Skeletal muscle satellite cell (primary cell): ENCODE results near the gene CNKSR2.

Source experiments
- H3K27me3 ChIP-seq: 2 replicates; pipeline ENCODE4 v1.7.0; 2013; ENCODE audit warnings: low read length; ENCODE audit not compliant: control insufficient read depth, insufficient read depth
- H3K36me3 ChIP-seq: 2 replicates; pipeline ENCODE4 v1.7.0; 2013; ENCODE audit warnings: mild to moderate bottlenecking, control low read depth, low read length; ENCODE audit not compliant: insufficient read depth
- H3K4me1 ChIP-seq: 2 replicates; pipeline ENCODE4 v1.7.0; 2013; ENCODE audit warnings: low read length; ENCODE audit not compliant: control insufficient read depth, insufficient read depth
- H3K4me2 ChIP-seq: 2 replicates; pipeline ENCODE4 v1.7.0; 2013; ENCODE audit warnings: mild to moderate bottlenecking, low read length
- H3K4me3 ChIP-seq: 2 replicates; pipeline ENCODE4 v1.7.0; 2013; ENCODE audit warnings: low read length
- H3K9ac ChIP-seq: 2 replicates; pipeline ENCODE4 v1.7.0; 2013; ENCODE audit warnings: mild to moderate bottlenecking, low read depth, low read length, moderate library complexity
- H3K9me3 ChIP-seq: replicated peaks from 2 replicates; pipeline ENCODE4 v1.7.0; 2013; ENCODE audit warnings: mild to moderate bottlenecking, control low read depth, low read length

The CNKSR2 gene

DNA sequence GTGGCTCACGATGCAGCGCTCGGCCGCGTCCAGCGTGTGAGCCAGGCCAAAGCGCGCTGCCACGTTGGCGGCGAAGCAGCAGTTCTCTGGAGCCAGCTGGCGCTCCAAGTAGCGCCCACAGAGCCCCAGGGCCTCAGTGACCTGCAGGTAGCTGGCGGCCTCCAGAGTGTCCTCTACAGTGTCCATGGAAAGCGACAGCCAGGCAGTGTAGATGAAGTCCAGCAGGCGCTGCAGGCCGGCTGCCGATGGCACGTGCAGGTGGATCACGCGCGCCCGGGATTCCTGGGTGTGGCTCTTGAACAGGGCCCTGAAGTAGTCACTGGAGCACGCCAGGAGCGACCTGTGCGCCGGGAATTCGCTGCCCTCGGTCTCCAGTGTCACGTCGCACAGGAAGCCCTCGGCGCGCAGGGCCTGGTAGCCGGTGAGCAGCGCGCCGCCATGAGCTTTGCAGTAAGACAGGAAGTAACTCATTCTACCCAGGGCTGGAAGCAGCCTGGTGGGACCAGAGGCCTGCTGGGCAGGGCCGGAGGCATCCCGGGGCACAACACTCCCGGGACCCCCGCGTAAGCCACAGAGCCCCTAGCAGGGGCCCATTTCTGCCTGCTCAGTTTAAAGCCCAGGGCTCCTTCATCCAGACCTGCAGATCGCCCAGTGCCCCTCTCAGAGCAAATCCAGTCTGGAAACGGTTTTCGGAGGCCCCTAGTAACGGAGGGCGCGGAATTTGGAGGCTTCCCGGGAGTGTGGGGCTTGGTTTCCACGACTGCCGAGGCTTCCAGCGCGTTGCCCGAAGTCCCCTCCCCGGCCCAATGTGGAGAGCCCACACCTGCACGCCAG lies 283.3 kb downstream of the CNKSR2 start:
- no peaks in the 10 kb centered on the region for H3K36me3 ChIP-seq
- peaks cover 5% of the 10 kb centered on the region for H3K4me1 ChIP-seq
- peak overlapping the region; percentile 80 for H3K4me2 ChIP-seq
- no peaks in the 10 kb centered on the region for H3K9me3 ChIP-seq
- no peaks in the 10 kb centered on the region for H3K27me3 ChIP-seq
- H3K9ac ChIP-seq = no peak overlapping the region
- H3K4me3 ChIP-seq = peak overlapping the region; percentile 63

DNA sequence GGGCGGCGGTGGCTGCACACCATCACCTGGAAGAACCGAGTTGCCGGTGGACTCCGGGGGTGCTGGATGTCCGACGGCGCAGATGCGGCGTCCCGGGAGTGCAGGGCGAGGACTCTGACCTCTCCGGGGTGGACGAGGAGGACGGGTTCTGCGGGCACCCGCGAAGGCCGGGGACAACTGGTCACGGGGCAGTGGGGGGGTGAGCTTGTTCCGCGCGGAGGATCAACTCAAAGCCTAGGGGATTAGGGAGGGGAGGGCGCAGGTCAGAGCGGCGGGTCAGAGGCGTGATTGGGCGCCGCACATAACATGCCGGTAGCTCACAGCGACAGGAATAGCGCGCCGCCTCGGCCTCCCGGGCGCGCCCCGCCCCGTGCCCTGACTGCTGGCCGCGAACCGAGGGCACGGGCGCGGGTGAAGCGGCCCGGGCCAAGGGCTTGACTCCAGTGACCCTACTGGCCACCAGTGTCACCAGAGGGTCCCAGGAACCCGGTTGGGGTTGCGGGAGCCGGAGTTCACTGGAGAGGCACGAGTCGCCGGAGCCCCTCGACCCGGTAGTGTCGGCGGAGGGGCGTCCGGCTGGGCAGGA lies 284.0 kb downstream of the CNKSR2 start, which contains the start of gene KLHL34:
KLHL34 (minus strand) TSS at position 179 of the 586 bp plus-strand sequence. CDS start 542 bp downstream, outside the sequence.
- H3K36me3 ChIP-seq = no peaks in the 10 kb centered on the region
- H3K9me3 ChIP-seq = no peaks in the 10 kb centered on the region
- peak within 1 kb of the TSS; percentile 53 for H3K9ac ChIP-seq
- peak within 1 kb of the TSS; percentile 63 for H3K4me3 ChIP-seq
- peak within 1 kb of the TSS; percentile 80 for H3K4me2 ChIP-seq
- peaks cover 5% of the 10 kb centered on the region for H3K4me1 ChIP-seq
- H3K27me3 ChIP-seq = no peaks in the 10 kb centered on the region

DNA sequence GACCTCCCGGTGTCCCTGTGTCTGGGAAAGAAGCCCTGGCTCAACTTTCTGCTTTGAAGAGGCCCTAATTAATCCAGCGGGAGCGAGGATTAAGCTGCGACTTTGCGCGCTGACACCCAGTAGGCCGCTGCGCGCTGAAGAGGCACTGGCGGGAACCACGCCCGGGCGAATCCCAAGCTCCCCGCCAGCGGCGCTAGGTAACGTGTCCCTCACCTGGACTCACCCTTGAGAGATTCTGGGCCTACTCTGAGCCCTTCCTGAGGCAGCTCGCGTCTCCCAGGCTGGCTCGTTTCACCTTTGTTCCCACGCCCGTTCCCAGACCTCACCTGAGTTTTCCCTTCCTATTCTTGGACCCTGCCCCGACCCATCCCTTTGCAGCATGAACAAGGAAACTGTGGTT lies 284.5 kb downstream of the CNKSR2 start:
- Histone ChIP-seq H3K9me3 (no peaks in the 10 kb centered on the region), H3K36me3 (no peaks in the 10 kb centered on the region), H3K4me3 (peak overlapping the region; percentile 63), H3K9ac (peak overlapping the region; percentile 53), H3K4me2 (peak overlapping the region; percentile 80), H3K4me1 (peaks cover 5% of the 10 kb centered on the region), H3K27me3 (no peaks in the 10 kb centered on the region)

- Histone ChIP-seq H3K27me3 (no peaks in the 10 kb centered on the region), H3K4me2 (peak overlapping the region; percentile 80), H3K36me3 (no peaks in the 10 kb centered on the region), H3K4me3 (no peak overlapping the region), H3K9me3 (no peaks in the 10 kb centered on the region), H3K4me1 (peaks cover 5% of the 10 kb centered on the region), H3K9ac (no peak overlapping the region)
These were observed 285.1 kb downstream of the CNKSR2 start for GRCh38 chrX:21659320-21659719.

DNA sequence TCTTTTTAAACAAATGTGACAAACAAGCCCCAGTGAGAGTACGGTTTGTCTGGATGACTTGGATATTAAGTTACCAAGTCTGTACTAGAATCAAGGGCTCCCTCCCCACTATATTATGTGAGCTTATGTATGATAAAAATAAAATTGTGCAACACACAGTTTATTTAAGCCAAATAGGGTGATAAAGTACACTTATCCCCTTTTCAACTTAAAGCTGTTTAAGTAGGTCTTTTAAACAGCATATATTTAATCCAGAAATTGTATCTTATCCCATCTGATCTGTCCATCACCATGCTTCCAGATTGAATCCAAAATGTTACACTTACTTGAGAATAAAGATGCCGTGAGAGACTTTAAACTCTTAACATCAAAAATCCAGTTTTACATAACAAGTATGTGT lies 285.9 kb downstream of the CNKSR2 start:
- H3K27me3 ChIP-seq = no peaks in the 10 kb centered on the region
- no peak overlapping the region for H3K9ac ChIP-seq
- H3K4me1 ChIP-seq = peaks cover 5% of the 10 kb centered on the region
- no peaks in the 10 kb centered on the region for H3K9me3 ChIP-seq
- H3K36me3 ChIP-seq = no peaks in the 10 kb centered on the region
- no peak overlapping the region for H3K4me2 ChIP-seq
- H3K4me3 ChIP-seq = no peak overlapping the region

DNA sequence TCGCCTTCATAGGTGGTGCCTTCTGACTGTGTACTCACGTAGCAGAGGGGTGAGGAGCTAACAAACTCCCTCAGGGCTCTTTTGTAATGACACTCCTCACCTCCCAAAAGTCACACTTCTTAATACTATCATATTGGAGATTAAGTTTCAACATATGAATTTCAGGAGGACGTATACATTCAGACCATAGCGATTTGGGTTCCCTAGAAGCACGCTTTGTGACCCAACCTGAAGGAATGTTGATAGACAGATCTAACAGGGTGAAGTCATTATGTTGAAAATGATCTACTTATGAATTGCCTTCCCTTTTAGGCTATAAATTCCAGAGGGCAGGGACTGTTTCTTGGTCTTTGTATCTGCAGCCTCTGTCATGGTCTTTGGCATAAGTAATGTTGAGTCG lies 287.1 kb downstream of the CNKSR2 start:
- Histone ChIP-seq H3K27me3 (no peaks in the 10 kb centered on the region), H3K9me3 (no peaks in the 10 kb centered on the region)

DNA sequence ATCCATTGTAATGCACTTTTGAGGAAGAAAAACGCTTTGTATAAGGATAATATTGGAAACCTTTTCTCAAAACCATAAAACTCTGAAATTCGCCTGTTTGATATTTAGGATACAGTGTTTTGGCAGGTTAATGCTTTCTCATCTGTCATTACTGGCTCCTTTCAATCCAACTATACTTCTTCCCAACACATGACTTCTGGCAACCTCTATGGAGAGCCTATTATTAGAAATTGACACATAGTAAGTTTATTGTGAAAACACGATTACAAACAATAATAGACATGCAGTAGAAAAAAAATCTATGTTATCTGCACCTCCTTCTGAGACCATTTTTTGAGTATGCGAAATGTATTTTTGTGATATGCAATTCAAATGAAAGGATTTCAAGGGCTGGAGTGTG lies 288.5 kb downstream of the CNKSR2 start:
- Histone ChIP-seq H3K27me3 (no peaks in the 10 kb centered on the region), H3K9me3 (no peaks in the 10 kb centered on the region), H3K36me3 (no peaks in the 10 kb centered on the region), H3K4me2 (no peak overlapping the region), H3K4me1 (peaks cover 15% of the 10 kb centered on the region), H3K4me3 (no peak overlapping the region), H3K9ac (no peak overlapping the region)

More for the DNA sequence above, 287.1 kb downstream of the CNKSR2 start:
- Histone ChIP-seq H3K4me3 (no peak overlapping the region), H3K4me1 (peaks cover 6% of the 10 kb centered on the region), H3K4me2 (no peak overlapping the region), H3K9ac (no peak overlapping the region), H3K36me3 (no peaks in the 10 kb centered on the region)

DNA sequence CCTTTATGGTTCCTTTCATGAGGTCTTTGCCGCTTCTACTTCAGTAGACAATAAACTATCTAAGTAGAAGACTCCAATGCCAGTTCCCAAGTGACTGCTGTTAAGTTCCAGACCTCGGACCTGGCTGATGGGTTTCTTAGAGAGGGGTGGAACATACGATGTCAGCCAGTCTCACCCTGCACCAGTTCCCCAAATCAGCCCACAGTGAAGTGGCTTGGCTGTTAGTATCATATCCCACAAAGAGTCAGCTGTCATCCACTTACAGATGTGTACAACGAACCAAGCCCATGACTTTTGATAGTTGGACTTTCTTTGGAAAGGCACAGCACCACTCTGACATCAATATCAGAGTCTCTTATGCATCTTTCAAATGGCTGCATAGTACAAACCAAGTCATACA lies 292.0 kb downstream of the CNKSR2 start:
- H3K9me3 ChIP-seq = no peaks in the 10 kb centered on the region
- no peak overlapping the region for H3K9ac ChIP-seq
- peaks cover 11% of the 10 kb centered on the region for H3K4me1 ChIP-seq
- H3K4me3 ChIP-seq = no peak overlapping the region
- H3K27me3 ChIP-seq = no peaks in the 10 kb centered on the region
- peak overlapping the region; percentile 25 for H3K4me2 ChIP-seq
- no peaks in the 10 kb centered on the region for H3K36me3 ChIP-seq

- H3K4me2 ChIP-seq = peak overlapping the region; percentile 25
- peaks cover 11% of the 10 kb centered on the region for H3K4me1 ChIP-seq
- H3K27me3 ChIP-seq = no peaks in the 10 kb centered on the region
- no peaks in the 10 kb centered on the region for H3K9me3 ChIP-seq
- no peaks in the 10 kb centered on the region for H3K36me3 ChIP-seq
- no peak overlapping the region for H3K9ac ChIP-seq
- H3K4me3 ChIP-seq = no peak overlapping the region
These were observed 292.5 kb downstream of the CNKSR2 start for GRCh38 chrX:21666679-21667078.

DNA sequence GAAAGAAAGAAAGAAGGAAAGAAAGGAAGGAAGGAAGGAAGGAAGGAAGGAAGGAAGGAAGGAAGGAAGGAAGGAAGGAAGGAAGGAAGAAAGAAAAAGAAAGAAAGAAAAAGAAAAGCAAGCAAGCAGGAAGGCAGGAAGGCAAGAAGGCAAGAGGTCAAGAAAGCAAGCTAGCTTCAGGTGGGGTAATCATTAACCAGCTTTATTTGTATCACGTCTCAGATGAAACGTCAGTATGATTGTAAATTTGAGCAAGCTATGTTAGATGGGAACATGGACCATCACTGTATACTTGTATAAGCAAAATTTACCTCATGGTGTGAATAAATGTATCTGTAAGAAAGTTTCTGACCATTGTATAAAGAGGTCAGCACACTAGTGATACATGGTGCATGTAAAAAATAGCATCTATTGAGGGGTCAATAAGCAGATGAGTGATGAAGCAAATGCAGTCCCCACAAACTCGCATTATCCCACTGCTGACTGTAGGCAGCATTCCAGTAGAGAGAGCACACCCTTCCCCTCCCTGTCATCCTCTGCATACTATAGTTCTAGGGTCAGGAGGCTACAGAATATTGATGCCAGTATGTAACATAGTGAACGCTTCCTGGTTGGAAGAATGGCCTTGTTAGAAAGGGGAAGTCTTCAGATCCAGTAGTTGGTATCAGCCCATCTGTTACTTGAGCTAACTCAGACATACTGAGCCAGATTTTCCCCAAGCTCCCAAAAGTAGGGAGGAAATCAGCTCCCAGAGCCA lies 300.4 kb downstream of the CNKSR2 start:
- Histone ChIP-seq H3K36me3 (no peaks in the 10 kb centered on the region), H3K4me2 (no peak overlapping the region), H3K9me3 (no peaks in the 10 kb centered on the region), H3K27me3 (no peaks in the 10 kb centered on the region), H3K4me3 (no peak overlapping the region), H3K9ac (no peak overlapping the region), H3K4me1 (no peaks in the 10 kb centered on the region)

DNA sequence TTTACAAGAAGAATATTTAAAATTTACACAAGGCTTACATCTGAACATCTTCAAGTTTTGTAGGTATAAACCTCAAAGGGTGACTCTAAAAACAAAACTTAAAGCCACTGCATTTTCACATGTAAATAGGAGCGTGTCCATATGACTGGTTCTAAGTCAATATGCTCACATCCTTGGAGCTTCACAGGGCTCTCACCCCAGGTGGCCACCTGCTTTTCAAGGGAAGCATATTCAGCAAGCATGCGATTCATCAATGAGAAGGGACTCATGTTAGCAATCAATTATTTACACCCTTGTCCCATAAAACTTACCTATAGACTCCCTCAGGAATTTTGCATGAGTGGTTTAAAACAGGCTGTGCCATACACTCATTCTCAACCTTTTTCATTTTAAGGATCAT lies 301.7 kb downstream of the CNKSR2 start:
- Histone ChIP-seq H3K4me2 (no peak overlapping the region), H3K36me3 (no peaks in the 10 kb centered on the region), H3K9ac (no peak overlapping the region), H3K27me3 (no peaks in the 10 kb centered on the region), H3K9me3 (no peaks in the 10 kb centered on the region), H3K4me1 (no peaks in the 10 kb centered on the region), H3K4me3 (no peak overlapping the region)
